ENCODE data around the gene WNT5B.
"Not testable (repeated sequence)": the region's sequence is repeated elsewhere in the genome, so short reads cannot be mapped to it uniquely, and the experiment has no call there.

The WNT5B gene

GRCh38 chr12:1692895-1693610 is 64.0 kb downstream of the WNT5B start:
- peak in 1 of 2 donors; percentile 20 for DNase-seq

GRCh38 chr12:1695097-1695496 is 66.1 kb downstream of the WNT5B start:
- DNase-seq: not testable (repeated sequence)

- peak in 1 of 2 donors; percentile 19 for DNase-seq
Observed at GRCh38 chr12:1695886-1696670, 67.0 kb downstream of the WNT5B start.

GRCh38 chr12:1696800-1697199 is 67.8 kb downstream of the WNT5B start:
- DNase-seq: no peak

All from bone marrow (tissue), 2 donors.